GM10266 (cell line): ENCODE measurements around the gene KIF26B.

ENCODE experiments used
- DNase-seq: peaks from one replicate; pipeline ENCODE4 v3.0.0; 2012; ENCODE audit errors: extremely low spot score
- TF ChIP-seq, protein P1 (sequence below): IDR thresholded peaks from 2 replicates; pipeline ENCODE4 v1.5.1; 2012; ENCODE audit warnings: mild to moderate bottlenecking, low read depth; ENCODE audit not compliant: control insufficient read depth, insufficient read depth; ENCODE audit errors: missing control alignments

KIF26B gene

DNA sequence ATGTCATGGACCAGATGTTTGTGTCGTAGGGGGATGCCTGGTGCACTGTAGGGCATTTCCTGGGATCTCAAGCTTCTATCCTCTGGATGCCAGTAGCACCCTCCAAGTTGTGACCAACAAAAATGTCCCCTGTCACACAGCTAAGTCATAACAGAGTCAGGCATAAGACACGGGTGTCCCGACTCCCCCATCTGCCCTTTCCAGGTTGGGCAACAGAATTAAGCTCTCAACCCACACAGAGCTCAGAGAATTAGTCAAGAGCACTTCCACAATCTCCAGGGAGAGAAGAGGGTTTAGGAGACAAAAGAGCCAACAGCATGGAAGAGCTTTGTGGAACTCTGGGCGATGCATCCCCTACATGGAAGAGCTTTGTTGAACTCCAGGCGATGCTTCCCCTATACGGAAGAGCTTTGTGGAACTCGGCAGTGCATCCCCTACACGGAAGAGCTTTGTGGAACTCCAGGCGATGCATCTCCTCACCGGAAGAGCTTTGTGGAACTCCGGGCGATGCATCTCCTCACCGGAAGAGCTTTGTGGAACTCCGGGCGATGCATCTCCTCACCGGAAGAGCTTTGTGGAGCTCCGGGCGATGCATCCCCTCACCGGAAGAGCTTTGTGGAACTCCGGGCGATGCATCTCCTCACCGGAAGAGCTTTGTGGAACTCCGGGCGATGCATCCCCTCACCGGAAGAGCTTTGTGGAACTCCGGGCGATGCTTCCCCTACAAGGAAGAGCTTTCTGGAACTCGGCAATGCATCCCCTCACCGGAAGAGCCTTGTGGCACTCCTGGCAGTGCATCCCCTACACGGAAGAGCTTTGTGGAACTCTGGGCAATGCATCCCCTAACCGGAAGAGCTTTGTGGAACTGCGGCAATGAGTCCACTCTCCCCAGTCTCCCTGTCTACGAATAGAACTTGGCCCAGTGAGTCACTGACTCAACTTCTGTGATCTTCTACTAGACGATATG, 422.7 kb downstream of the KIF26B start:
- TF ChIP-seq, protein P1, sequence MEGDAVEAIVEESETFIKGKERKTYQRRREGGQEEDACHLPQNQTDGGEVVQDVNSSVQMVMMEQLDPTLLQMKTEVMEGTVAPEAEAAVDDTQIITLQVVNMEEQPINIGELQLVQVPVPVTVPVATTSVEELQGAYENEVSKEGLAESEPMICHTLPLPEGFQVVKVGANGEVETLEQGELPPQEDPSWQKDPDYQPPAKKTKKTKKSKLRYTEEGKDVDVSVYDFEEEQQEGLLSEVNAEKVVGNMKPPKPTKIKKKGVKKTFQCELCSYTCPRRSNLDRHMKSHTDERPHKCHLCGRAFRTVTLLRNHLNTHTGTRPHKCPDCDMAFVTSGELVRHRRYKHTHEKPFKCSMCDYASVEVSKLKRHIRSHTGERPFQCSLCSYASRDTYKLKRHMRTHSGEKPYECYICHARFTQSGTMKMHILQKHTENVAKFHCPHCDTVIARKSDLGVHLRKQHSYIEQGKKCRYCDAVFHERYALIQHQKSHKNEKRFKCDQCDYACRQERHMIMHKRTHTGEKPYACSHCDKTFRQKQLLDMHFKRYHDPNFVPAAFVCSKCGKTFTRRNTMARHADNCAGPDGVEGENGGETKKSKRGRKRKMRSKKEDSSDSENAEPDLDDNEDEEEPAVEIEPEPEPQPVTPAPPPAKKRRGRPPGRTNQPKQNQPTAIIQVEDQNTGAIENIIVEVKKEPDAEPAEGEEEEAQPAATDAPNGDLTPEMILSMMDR = no peak
- no peak for DNase-seq

GRCh38 chr1:245578308-245578707, 423.5 kb downstream of the KIF26B start:
- DNase-seq = no peak

DNA sequence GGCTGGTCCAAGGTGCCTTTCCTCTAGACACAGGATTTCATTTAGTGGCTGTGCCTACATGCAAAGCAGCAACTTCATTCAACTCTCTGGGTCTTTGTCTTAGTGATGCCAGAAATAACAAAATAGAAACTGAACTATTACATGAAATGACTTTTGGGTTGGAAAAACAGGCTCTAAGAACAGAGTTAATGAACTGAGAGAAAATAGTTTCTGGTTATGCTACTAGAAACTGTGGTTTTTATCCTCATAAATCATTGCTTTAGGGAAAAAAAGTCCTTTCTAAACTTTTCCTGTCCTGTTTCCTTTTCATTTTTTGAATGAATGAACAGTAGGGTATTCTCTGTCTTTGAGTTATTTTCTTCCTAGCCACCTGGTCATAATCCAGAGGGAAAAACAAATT, 424.0 kb downstream of the KIF26B start:
- TF ChIP-seq, protein P1 = no peak
- no peak for DNase-seq

More at GRCh38 chr1:245578308-245578707, 423.5 kb downstream of the KIF26B start:
- TF ChIP-seq, protein P1 = no peak

- TF ChIP-seq, protein P1 = no peak
- DNase-seq = no peak
These were observed 425.1 kb downstream of the KIF26B start for GRCh38 chr1:245579881-245580280.

DNA sequence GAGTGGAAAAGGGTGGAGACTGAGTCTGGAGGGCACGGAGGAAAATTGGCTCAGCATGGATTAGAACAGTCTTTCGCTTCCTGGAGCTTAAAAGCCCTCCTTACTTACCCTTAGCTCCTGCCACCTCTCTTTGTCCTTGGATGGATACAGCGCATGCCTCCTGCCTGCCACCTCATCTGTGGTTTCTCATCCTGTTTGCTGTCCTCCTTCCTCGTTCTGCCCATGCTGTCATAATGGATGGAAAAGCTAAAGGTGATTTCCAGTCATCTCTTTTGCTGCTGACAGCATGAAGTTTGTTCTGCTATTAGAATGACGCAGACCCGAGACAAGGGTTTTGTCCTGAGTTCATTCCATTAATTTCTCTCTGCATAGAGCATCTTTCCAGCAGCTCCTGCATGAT, 425.9 kb downstream of the KIF26B start:
- DNase-seq = no peak
- TF ChIP-seq, protein P1 = no peak

- DNase-seq = no peak
- TF ChIP-seq, protein P1 = no peak
These were observed 427.2 kb downstream of the KIF26B start for GRCh38 chr1:245582026-245582425.

- TF ChIP-seq, protein P1 = no peak
- no peak for DNase-seq
These were observed 428.3 kb downstream of the KIF26B start for GRCh38 chr1:245583081-245583480.
